Panc1 (cell line): ENCODE results near the gene MOB1A.

Experiments
- CTCF ChIP-seq: fragments of 450-650 bp; IDR thresholded peaks from 2 replicates; pipeline ENCODE4 v1.5.1; 2017; ENCODE audit warnings: mild to moderate bottlenecking
- POLR2AphosphoS5 ChIP-seq: IDR thresholded peaks from 2 replicates; pipeline ENCODE4 v1.6.1; 2012; ENCODE audit warnings: mild to moderate bottlenecking, low read depth, low read length, moderate library complexity
- REST ChIP-seq, 2 experiments: IDR thresholded peaks; 2 replicates each; pipeline ENCODE4 v1.6.1; 2011 to 2012; ENCODE audit warnings: low read depth in 2 of 2, control low read depth in 1 of 2, low read length in 1 of 2, mild to moderate bottlenecking in 1 of 2, moderate library complexity in 1 of 2; ENCODE audit not compliant: insufficient read depth in 1 of 2
- SIN3A ChIP-seq: IDR thresholded peaks from 2 replicates; pipeline ENCODE4 v1.6.1; 2012; ENCODE audit warnings: low read depth, mild to moderate bottlenecking, low read length, moderate library complexity, borderline replicate concordance; ENCODE audit not compliant: insufficient read depth
- TCF7L2 ChIP-seq: IDR thresholded peaks from 2 replicates; pipeline ENCODE4 v1.6.1; 2011; ENCODE audit warnings: mild to moderate bottlenecking, low read depth, low read length, inconsistent platforms

- TF ChIP-seq CTCF (no peak), SIN3A (no peak), POLR2AphosphoS5 (no peak), TCF7L2 (no peak), REST (IDR thresholded peaks at IDR 0.05; ENCODE audit: insufficient read depth in 1 of 2, low read depth in 2 of 2, low read length in 1 of 2) (no peak)
Measured at GRCh38 chr2:74194799-74195198, 16.1 kb upstream of the MOB1A start.
